Tibial artery (tissue), 4 donors: ENCODE results near the gene RSBN1L.

Source experiments
- DNase-seq, 2 donors: peaks; one replicate each; pipeline ENCODE4 v3.0.0-alpha.2; 2019
- H3K27ac ChIP-seq, 2 donors: fragments of 200-600 bp; sonication (generic) in 1 of 2; 1 replicate in 1 of 2; 2 replicates in 1 of 2; pipeline ENCODE4 v1.5.1; 2018 to 2019; ENCODE audit warnings: mild to moderate bottlenecking in 1 of 2
- H3K27me3 ChIP-seq, 2 donors: fragments of 200-600 bp; sonication (generic) in 1 of 2; one replicate each; pipeline versions ENCODE4 v1.5.1 to v1.6.0; 2016 to 2019
- H3K36me3 ChIP-seq, 3 donors: fragments of 200-600 bp; sonication (generic) in 2 of 3; one replicate each; pipeline ENCODE4 v1.5.1; 2016 to 2019; ENCODE audit warnings: mild to moderate bottlenecking in 2 of 3
- H3K4me1 ChIP-seq, 4 donors: fragments of 200-600 bp; sonication (generic) in 2 of 4; 1 replicate in 3 of 4; 2 replicates in 1 of 4; pipeline ENCODE4 v1.5.1; 2016 to 2019
- H3K4me3 ChIP-seq, 2 donors: fragments of 200-600 bp; sonication (generic) in 1 of 2; 1 replicate in 1 of 2; 2 replicates in 1 of 2; pipeline ENCODE4 v1.5.1; 2018 to 2019; ENCODE audit warnings: mild to moderate bottlenecking in 2 of 2
- H3K9me3 ChIP-seq, 3 donors: fragments of 200-600 bp; sonication (generic) in 1 of 3; one replicate each; pipeline ENCODE4 v1.5.1; 2016 to 2019
- CTCF ChIP-seq, 2 experiments: fragments of 200-600 bp in 1 of 2; fragments of 450-650 bp in 1 of 2; IDR thresholded peaks; one replicate each; pipeline ENCODE4 v1.5.1; 2017 to 2019; ENCODE audit warnings: antibody characterized with exemption in 2 of 2, mild to moderate bottlenecking in 1 of 2, moderate library complexity in 1 of 2
- intact Hi-C: fragments of 100-400 bp; cut with DNase I; formaldehyde crosslinking; loops from one replicate; pipeline ENCODE4 v1.15.0; 2023; ENCODE audit warnings: low total_unique reads

Gene RSBN1L

DNA sequence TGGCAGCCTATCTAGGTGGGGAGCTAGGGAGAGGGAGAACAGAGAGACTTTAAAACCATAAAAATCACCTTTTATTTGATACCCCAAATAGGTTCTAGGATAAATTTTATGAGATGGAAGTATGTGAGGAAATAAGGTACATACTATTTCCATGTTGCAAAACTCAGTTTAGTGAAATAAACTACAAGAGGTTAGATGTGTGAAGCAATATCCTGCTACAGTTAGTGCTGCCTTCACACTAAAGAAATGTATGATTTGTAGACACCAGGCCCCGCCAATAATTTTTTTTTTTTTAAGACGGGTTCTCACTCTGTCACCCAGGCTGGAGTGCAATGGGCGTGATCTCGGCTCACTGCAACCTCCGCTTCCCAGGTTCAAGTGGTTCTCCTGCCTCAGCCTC lies 34.4 kb upstream of the RSBN1L start:
- H3K27ac ChIP-seq = no peak overlapping the region
- no peaks in the 10 kb centered on the region for H3K27me3 ChIP-seq
- no peak for DNase-seq
- no peak for TF ChIP-seq CTCF (IDR thresholded peaks at IDR 0.05)
- H3K9me3 ChIP-seq = no peaks in the 10 kb centered on the region
- H3K36me3 ChIP-seq = peaks cover 0 to 10% (median 7%) of the 10 kb centered on the region in 3 donors
- H3K4me3 ChIP-seq = no peak overlapping the region
- intact Hi-C loops = no loop called here
- H3K4me1 ChIP-seq = no peaks in the 10 kb centered on the region

- Histone ChIP-seq H3K27me3 (no peaks in the 10 kb centered on the region), H3K4me1 (no peaks in the 10 kb centered on the region), H3K4me3 (no peak overlapping the region), H3K27ac (no peak overlapping the region), H3K36me3 (peaks cover 0 to 7% (median 5%) of the 10 kb centered on the region in 3 donors), H3K9me3 (no peaks in the 10 kb centered on the region)
- intact Hi-C loops = no loop called here
- TF ChIP-seq CTCF (IDR thresholded peaks at IDR 0.05) = no peak
- no peak for DNase-seq
Measured at GRCh38 chr7:77662869-77663268, 33.4 kb upstream of the RSBN1L start.

GRCh38 chr7:77664715-77665114 lies 31.5 kb upstream of the RSBN1L start:
- Histone ChIP-seq H3K4me1 (no peaks in the 10 kb centered on the region), H3K36me3 (peaks cover 0 to 5% (median 0%) of the 10 kb centered on the region in 3 donors), H3K4me3 (no peak overlapping the region), H3K27ac (no peak overlapping the region), H3K27me3 (no peaks in the 10 kb centered on the region), H3K9me3 (no peaks in the 10 kb centered on the region)
- no peak for DNase-seq
- TF ChIP-seq CTCF (IDR thresholded peaks at IDR 0.05) = no peak
- intact Hi-C loops = no loop called here

DNA sequence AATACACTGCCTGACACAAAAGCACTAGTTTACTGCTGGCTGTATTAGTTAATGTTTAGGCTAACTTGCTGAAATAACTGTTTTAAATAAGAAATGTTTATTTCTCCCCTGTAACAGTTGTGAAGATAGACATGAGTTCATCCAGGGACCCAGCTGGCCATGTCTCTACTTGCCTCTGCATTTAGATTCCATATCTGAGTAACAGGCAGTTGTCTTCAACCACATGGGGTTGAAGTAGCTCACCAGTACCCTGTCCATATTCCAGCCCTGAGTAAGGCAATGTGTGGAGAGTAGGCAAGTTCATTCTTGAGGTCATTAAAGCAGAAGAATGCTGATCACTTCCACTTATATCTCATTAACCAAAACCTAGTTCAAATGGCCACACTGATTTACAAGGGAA lies 31.1 kb upstream of the RSBN1L start:
- Histone ChIP-seq H3K4me1 (no peaks in the 10 kb centered on the region), H3K4me3 (no peak overlapping the region), H3K27ac (no peak overlapping the region), H3K27me3 (no peaks in the 10 kb centered on the region), H3K9me3 (no peaks in the 10 kb centered on the region), H3K36me3 (peaks cover 0 to 5% (median 0%) of the 10 kb centered on the region in 3 donors)
- DNase-seq = no peak
- TF ChIP-seq CTCF (IDR thresholded peaks at IDR 0.05) = no peak
- intact Hi-C loops = no loop called here

GRCh38 chr7:77667459-77668086 lies 28.7 kb upstream of the RSBN1L start:
- no peak overlapping the region for H3K4me3 ChIP-seq
- H3K27me3 ChIP-seq = no peaks in the 10 kb centered on the region
- no peak overlapping the region for H3K27ac ChIP-seq
- no peaks in the 10 kb centered on the region for H3K9me3 ChIP-seq
- H3K36me3 ChIP-seq = no peaks in the 10 kb centered on the region
- TF ChIP-seq CTCF (IDR thresholded peaks at IDR 0.05) = no peak
- no peak for DNase-seq
- no peaks in the 10 kb centered on the region for H3K4me1 ChIP-seq
- intact Hi-C loops = no loop called here

GRCh38 chr7:77674878-77675277 lies 21.4 kb upstream of the RSBN1L start:
- Histone ChIP-seq H3K27me3 (no peaks in the 10 kb centered on the region), H3K36me3 (no peaks in the 10 kb centered on the region), H3K4me3 (no peak overlapping the region), H3K4me1 (peaks cover 0 to 8% (median 2%) of the 10 kb centered on the region in 4 donors), H3K27ac (no peak overlapping the region), H3K9me3 (no peaks in the 10 kb centered on the region)
- no peak for TF ChIP-seq CTCF (IDR thresholded peaks at IDR 0.05)
- DNase-seq = no peak
- intact Hi-C loops = no loop called here
